Measurements from ENCODE around the gene RRP1.

Gene RRP1

DNA sequence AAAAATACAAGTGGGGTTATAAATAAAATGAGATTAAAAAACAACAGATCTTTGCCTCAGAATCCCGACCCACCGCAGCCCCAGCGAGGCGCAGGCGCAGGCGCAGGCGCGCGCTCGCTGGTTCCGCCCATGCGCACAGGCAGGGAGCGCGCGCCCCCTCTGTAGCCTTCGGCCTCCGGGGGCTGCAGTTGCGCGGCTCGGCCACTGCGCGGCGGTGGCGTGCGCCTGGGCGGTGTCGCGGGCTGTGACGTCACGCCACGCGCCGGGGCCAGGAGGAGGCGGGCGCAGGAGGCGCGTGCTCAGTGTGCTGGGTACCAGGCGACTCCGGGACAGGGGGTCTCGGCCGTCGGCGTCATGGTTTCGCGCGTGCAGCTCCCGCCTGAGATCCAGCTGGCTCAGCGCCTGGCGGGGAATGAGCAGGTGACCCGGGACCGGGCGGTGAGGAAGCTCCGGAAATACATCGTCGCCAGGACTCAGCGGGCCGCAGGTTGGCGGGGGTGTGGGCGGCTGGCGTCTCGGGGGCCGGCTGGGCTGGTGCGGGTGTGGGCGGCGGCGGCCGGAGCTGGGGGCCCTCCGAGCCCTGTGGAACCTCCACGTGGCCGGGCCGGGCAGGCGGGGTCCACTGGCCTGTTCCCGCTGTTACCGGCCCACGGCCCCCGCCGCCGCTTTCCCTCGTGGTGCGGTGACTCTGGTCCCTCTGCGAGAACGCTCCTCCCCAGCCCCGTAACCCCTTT is at the start of gene RRP1:
Gene RRP1 (plus strand): TSS at position 302 of the 734 bp plus-strand sequence. CDS start 53 bp downstream, at position 355.
- DNase-seq, result peak; percentile 96

DNA sequence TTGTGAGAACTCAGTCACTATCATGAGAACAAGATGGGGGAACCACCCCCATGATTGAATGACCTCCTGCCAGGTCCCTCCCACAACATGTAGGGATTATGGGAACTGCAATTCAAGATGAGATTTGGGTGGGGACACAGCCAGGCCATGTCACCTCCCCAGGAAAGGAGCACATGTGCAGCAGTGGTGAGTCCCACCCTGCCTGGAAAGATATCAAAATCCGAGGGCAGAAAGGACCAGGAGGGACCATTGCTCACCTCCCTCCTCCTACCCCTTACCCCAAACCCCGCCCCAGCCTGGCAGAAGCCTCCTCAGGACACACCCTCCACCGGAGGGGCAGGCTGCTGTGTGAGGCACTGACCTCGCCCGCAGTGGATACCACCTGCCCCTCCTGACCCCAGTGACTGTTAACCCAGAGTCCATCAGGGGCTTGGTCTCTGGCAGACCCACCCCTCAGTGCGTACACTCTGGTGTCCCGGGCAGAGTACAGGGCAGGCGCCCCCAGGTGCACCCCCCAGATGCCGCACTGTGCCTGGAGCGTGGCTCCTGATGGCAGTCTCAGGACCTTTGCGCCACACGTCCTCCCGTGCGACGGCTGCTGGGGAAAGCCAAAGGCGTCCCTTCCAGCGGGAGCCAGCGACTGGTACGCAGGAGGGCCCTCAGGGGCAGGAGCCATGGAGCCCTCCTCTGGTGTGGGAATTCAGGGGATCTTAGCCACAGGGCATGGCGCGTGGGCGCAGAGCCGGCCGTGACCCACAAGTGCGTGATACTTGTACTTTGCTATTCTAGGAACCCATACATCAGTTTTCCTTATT is 49.5 kb upstream of the RRP1 start:
- DNase-seq, result peak; percentile 6

DNA sequence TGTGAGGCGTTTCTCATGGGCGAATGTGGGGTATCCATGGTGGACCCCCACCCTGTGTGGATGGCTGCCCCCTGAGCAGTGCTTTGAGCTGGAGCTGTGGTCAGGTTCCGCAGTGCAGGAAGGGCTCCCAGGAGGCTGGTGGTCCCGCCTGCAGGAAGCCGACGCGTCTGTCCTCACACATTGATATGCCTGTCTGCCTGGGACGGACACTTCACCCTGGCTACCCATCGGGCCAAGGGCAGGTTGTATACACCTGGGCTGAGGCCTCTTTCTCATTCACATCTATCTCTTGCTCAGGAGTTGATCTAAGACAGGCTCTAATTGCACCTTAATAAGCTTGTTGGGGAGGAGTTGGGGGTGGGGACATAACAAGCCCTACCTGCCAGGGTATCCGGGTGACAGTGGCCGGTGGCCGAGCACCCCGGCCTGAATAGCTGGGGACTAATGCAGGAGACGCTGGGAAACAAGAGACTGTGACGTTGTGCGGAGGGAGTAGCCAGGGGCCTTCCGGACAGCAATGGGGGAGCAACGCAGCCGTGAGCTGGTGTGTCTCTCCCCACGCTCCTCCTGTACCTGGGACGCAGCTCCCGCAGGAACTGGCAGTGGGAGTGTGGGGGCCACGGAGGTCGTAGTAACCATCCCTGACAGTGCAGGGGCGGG is 48.8 kb upstream of the RRP1 start:
- DNase-seq, result no peak

- no peak for DNase-seq
Observed at GRCh38 chr21:43741423-43742096, 47.8 kb upstream of the RRP1 start.

DNA sequence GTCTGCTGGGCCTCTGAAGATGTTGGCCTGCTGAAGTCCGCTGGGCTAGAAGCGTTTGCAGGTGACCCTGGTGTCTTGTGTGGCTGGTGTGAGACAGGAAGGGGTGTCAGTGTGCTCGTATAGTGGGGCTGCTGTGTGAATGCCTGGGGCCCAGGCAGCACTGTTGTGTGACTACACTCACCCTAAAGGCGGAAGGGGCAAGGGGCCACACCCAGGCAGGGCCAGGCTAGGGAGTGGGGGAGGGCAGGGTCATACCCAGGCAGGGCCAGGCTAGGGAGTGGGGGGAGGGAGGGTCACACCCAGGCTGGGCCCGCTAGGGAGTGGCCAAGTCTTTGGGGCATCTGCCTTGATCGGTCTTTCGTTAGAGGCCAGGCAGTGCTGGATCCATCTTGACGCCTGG is 45.4 kb upstream of the RRP1 start:
- DNase-seq, result no peak

GRCh38 chr21:43744725-43745124 is 44.7 kb upstream of the RRP1 start:
- no peak for DNase-seq

DNA sequence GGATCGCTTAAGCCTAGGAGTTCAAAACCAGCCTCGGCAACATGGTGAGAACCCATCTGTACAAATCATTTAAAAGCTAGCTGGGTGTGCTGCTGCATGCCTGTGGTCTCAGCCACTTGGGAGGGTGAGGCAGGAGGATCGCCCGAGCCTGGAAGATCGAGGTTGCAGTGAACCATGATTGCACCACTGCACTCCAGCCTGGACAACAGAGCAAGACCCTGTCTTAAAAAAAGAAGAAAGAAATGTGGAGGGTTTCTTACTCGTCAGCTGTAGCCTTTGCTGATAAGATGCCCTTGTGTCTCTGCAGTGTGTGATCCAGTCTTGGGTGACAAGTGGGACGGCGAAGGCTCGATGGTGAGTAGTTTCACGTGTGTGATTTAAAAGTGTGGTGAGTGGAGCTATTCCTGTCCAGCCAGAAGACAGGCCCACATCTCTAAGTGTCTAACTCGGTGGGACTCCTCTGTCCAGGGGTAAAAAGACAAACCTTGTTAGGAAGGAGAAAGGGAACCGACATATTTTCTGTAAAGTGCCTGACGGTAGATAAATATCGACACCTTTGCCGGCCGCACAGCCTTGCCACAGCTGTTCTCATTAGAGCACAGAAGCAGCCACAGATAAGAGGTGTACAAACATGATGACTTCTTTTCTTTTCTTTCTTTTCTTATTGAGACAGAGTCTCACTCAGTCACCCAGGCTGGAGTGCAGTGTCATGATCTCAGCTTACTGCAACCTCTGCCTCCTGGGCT is 43.4 kb upstream of the RRP1 start:
- DNase-seq, result no peak

GRCh38 chr21:43748622-43749021 is 40.8 kb upstream of the RRP1 start:
- no peak for DNase-seq

DNA sequence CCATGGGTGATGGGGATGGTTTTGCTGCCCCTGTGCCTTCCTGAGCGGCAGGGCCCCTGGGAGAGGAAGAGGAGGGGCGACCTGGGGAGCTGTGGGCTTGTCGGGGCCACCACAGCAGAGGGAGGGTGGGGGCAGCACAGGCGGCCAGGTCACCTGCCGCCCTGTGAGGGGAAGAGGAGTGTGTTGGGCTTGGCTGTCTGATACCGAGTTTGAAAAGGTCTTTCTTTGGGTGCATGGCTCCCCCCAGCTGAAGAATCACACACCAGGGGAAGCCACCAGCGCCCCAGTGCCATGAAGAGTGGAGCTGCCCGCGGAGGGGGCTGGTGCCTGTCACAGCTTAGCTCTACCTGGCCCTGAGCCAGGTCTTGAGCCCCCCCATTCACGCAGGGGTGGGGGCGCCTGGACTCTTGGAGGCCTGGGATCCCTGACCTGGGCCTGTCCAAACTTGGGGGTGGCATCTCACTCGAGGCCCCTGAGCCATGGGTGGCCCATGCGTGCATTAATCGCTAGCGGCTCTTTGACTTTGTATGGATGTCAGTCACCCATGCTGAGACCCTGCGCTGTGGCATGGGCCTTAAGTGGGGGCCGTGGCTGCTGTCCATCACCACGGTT is 39.6 kb upstream of the RRP1 start:
- no peak for DNase-seq

- DNase-seq, result no peak
Observed at GRCh38 chr21:43750339-43751033, 38.9 kb upstream of the RRP1 start.

- no peak for DNase-seq
Observed at GRCh38 chr21:43751955-43752591, 37.3 kb upstream of the RRP1 start.

- DNase-seq, result no peak
Observed at GRCh38 chr21:43752758-43753438, 36.5 kb upstream of the RRP1 start.

- DNase-seq, result no peak
Observed at GRCh38 chr21:43753439-43753799, 36.0 kb upstream of the RRP1 start.

GRCh38 chr21:43754948-43755781 is 34.2 kb upstream of the RRP1 start:
- no peak for DNase-seq

GRCh38 chr21:43755820-43756594 is 33.4 kb upstream of the RRP1 start:
- DNase-seq, result no peak

- no peak for DNase-seq
Observed at GRCh38 chr21:43757601-43758000, 31.8 kb upstream of the RRP1 start.

DNA sequence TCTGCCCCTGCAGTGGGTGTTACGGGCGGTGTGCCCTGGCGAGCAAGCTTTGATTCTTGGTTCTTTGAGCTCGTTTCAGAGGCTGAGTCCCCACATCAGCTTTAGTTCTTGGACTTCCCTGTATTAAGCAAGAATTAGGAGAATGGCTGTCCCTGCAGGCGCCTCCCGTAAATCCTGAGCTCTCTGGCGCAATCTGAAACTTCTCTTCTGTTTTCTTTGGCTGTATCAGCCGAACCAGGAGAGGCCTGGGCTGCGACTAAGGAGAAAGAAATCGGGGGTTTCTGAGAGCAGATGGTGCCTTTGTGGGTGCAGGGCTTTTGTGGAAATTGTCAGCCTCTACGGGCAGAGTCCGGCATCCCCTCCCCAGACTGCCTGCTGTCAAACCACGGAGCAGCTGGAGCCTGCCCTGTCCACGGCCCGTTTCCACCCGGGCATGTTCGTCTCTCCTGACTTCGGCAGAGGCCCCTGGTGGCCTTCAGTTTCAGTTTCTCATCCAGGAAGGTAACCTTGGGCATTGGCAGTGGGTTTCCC is 31.2 kb upstream of the RRP1 start:
- peak; percentile 84 for DNase-seq

DNA sequence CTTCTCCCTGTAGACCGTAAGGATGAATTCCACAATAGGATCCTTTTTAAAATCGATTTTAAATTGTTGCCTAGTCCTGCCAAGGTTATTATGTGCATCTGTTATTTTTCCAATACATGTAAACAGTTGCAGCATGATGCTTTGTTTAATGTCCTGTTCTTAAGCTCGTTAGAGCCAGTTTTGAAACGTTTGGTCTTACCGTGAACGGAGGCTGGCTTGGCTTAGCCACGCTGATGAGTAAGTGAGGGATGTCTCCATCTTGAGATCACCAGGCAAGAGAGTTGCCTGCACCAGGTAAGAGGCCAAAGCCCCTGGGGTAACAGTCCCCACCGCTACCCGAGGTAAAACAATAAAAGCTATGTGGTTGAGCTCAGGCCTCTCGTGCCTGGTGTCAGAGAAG is 30.6 kb upstream of the RRP1 start:
- no peak for DNase-seq

All from suppressor macrophage treated with lipopolysaccharide for 4 hours (primary cell).